ENCODE data around the gene ATXN3.

GRCh38 chr14:92049781-92050180 is 56.6 kb downstream of the ATXN3 start:
- TF ChIP-seq CTCF (IDR thresholded peaks at IDR 0.05) (no peak), TCF7L2 (IDR thresholded peaks at IDR 0.05; ENCODE audit: low read depth, low read length) (no peak), REST (IDR thresholded peaks at IDR 0.05; ENCODE audit: insufficient read depth in 1 of 2, low read depth in 2 of 2, low read length in 1 of 2) (no peak)

All from Panc1 (cell line).